NK-92 (cell line): ENCODE results near the gene CFAP20.
"Not testable (repeated sequence)": the region's sequence is repeated elsewhere in the genome, so short reads cannot be mapped to it uniquely, and the experiment has no call there.

Experiments
- DNase-seq: peaks from one replicate; lab custom pipeline; 2025; ENCODE audit not compliant: unreplicated experiment; lab: John Stamatoyannopoulos, UW

CFAP20 gene

DNA sequence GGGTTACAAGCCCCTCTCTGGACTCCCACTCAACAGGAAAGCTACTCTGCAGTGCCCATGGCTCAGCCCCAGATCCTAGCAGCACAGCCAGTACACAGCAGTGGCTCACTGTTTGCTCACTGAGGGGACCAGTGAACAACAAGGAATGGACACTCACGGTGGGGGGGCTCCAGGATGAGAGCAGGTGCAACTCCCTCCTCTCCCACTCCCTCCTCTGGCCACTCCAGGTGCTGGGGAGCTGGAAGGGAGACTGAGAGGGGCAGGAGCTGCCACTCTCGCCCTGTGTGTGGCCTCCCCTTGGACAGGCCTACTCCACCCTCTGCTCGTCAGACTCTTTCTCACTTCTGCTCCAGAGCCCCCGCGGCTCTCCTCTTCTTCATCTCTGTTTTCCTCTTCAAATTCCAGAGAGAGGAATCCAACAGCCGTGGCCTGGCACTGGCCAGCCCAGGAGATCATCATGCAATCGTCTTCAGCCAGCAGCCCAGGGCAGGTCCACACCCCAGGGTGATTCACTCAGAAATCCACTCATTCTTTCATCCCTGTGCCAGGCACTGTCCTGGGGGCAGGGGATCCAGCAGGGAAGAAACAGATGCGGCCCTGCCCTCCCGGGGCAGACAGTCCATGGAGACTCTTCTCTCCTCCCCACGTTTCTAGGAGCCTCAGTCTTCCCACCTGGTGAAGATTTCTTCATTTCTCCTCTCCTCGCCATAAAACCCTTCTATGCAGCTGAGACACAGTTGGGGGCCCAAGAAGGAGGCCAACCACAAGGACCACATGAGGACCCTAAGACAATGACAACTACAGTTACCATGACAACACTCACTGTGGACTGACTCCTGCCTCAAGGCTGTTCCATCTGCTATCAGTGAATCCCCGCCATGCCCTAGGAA, 30.7 kb downstream of the CFAP20 start:
- no peak for DNase-seq

- DNase-seq = no peak
Observed at GRCh38 chr16:58096249-58096648, 32.9 kb downstream of the CFAP20 start.

- not testable (repeated sequence) for DNase-seq
Observed at GRCh38 chr16:58095575-58095960, 33.6 kb downstream of the CFAP20 start.

DNA sequence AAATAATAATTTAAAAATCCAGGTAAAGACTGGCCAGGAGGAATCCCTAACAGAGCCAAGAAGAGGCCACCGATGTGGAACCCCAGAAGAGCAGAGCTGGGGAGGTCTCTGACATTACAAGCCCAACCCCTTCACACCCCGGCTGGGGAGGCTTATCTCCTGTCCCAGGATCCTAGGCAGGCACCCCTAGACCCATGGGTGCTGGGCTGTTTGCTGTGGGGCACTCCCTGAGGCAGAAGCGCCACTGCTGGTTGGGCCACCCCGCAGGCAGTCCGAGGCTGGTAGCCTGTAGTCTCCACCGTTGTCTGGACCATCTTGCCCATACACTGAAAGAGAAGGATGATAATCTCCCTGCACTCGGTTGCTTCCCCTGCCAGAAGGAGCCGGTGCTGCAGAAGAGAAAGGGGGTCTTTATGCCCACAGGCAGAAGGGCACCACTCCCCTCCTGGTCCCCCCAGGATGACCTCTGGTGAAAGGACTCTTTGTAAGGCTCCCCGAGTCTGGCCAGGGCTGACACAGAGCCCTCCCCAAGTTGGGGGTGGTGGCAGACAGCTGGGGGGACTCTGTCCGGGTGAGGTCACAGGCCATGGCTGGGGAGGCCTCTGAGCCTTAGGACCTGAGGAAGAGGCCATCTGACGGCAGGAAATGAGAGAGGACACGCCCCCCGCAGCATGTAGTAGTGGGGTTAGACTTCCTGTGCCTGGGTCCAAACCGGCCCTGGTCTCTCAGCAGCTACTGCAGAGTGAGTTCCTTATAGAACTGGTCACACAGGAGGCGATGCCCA, 34.2 kb downstream of the CFAP20 start:
- DNase-seq = no peak

DNA sequence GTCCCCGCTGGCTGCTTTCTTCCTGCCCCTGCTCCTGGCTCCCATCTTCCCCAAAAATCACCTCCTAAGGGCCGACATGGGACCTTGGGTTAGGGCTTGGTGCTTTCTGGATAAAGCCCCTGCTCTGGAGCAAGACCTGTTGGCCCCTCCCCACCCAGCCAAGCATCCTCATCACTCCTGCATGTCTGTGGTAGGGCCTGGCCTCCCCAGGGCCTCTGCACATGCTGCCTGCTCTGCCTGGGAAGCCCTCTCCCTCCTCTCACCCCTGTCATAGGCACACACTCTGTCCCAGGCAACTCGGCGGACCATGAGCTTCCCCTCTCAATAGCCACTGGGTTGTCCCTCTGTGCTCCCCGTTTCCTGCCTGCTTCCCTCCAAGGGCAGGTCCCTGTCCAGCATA, 35.2 kb downstream of the CFAP20 start:
- DNase-seq = no peak

- DNase-seq = not testable (repeated sequence)
Observed at GRCh38 chr16:58090396-58090795, 38.8 kb downstream of the CFAP20 start.

DNA sequence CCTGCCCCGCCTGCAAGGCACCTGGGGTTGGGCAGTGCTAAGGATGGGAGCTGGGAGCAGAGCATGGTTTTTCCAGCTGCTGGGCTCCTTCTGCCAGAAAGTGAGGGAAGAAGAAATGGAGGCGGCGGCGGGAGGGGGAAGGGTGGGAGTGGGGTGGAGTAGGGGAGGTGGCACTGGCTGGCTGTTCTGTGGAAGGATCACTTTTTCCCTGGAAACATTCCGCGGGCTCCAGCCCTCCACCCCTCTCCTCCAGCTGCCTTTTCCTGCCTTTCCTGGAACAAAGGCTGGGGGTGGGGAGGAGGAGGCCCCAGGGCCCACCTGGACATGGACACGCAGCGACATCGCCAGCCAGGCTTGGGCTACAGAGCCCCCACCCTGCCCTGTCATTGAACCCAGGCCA, 41.1 kb downstream of the CFAP20 start:
- no peak for DNase-seq

GRCh38 chr16:58087209-58087913, 41.8 kb downstream of the CFAP20 start:
- DNase-seq = no peak

- no peak for DNase-seq
Observed at GRCh38 chr16:58086381-58087208, 42.6 kb downstream of the CFAP20 start.

DNA sequence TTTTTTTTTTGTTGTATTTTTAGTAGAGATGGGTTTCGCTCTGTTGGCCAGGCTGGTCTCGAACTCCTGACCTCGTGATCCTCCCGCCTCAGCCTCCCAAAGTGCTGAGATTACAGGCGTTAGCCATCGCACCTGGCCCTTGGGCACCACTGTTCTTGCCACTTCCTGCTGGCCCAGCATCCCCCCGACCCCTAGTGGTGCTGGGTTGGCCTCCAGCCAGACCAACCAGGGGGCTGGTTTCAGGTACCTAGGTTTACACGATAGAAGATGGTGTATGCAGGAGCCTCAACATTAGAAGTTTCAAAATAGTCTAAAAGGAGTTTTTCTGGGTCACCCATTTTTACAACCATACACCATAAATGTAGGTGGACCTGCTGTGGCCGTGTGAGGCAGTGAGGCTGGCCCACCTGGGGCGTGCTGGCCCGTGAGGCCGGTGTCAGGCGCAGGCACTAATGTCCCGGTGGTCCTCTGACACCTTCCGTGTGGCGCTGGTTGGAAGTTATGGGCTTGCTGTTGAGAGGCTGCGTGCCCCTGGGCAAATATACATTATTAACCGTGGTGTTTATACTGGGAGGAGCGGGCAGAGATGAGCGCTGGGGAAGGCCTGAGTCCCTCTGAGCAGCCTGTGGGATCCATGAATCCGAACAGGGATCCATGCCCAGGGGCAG, 43.5 kb downstream of the CFAP20 start:
- no peak for DNase-seq

DNA sequence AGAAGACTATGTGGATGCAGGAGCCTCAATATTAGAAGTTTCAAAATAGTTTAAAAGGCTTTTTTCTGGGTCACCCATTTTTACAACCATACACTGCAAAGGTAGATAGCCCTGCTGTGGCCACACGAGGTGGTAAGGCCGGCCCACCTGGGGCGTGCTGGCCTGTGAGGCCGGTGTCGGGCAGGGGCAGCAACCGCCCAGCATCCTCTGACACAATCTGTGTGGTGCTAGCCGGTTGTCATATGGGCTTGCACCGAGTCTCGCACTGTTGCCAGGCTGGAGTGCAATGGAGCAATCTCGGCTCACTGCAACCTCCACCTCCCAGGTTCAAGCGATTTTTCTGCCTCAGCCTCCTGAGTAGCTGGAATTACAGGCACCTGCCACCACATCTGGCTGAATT, 44.0 kb downstream of the CFAP20 start:
- no peak for DNase-seq

GRCh38 chr16:58084635-58085034, 44.5 kb downstream of the CFAP20 start:
- DNase-seq = no peak

GRCh38 chr16:58082381-58082780, 46.8 kb downstream of the CFAP20 start:
- no peak for DNase-seq

DNA sequence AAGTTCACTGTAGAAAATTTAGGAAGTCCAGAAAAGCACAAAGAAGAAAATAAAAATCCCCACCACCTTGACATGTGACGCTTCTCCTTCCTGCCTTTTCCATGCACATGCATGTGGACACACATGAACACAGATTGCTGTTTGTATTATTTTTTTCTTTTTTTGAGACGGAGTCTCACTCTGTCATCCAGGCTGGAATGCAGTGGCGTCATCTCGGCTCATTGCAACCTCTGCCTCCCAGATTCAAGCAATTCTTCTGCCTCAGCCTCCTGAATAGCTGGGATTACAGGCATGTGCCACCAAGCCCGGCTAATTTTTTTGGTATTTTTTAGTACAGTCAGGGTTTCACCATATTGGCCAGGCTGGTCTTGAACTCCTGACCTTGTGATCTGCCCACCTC, 48.5 kb downstream of the CFAP20 start:
- DNase-seq = not testable (repeated sequence)

GRCh38 chr16:58077796-58078195, 51.4 kb downstream of the CFAP20 start:
- no peak for DNase-seq

- DNase-seq = no peak
Observed at GRCh38 chr16:58076514-58076913, 52.7 kb downstream of the CFAP20 start.

- DNase-seq = no peak
Observed at GRCh38 chr16:58074657-58075056, 54.5 kb downstream of the CFAP20 start.

GRCh38 chr16:58073086-58073485, 56.1 kb downstream of the CFAP20 start:
- DNase-seq = not testable (repeated sequence)

GRCh38 chr16:58072134-58072533, 57.0 kb downstream of the CFAP20 start:
- not testable (repeated sequence) for DNase-seq

DNA sequence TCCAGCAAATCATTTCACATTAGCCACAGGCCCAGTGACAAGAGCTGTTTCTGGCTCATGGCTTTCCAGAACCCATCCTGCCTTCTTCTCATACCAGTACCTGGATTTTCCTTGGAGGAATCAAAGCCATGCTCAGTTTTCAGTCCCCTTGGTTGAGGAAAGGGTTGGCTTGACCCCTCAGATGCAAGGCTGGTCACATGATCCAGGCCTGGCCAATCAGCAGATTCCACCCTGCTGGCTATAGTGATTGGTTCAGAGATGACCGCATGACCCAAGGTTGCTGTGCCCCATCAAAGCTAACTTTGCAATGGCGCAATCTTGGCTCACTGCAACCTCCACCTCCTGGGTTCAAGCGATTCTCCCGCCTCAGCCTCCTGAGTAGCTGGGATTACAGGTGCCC, 58.6 kb downstream of the CFAP20 start:
- no peak for DNase-seq
